K562 (cell line): Measurements from ENCODE around the gene RPS6KA4. TPM values are rescaled to one million over a fixed set of nuclear protein-coding genes. Genes with fewer than 3 reads are reported as not detected.

Source experiments
- BCOR ChIP-seq: fragments of 450-650 bp; IDR thresholded peaks from 2 replicates; pipeline ENCODE4 v1.6.1; 2016
- CBFA2T3 ChIP-seq: fragments of 450-650 bp; IDR thresholded peaks from 2 replicates; pipeline ENCODE4 v1.6.1; 2017
- CBX3 ChIP-seq, 2 experiments: IDR thresholded peaks; 1 replicate in 1 of 2; 2 replicates in 1 of 2; pipeline ENCODE4 v1.6.1; 2012; ENCODE audit warnings: inconsistent platforms in 2 of 2, low read length in 2 of 2, borderline replicate concordance in 1 of 2, control low read depth in 1 of 2
- CBX5 ChIP-seq: IDR thresholded peaks from 2 replicates; pipeline ENCODE4 v1.6.1; 2014; ENCODE audit warnings: low read depth, borderline replicate concordance
- CEBPG ChIP-seq, 3 experiments: fragments of 200-800 bp in 1 of 3; sonication (Bioruptor generic) in 1 of 3; sonication (generic) in 1 of 3; formaldehyde crosslinking in 1 of 3; IDR thresholded peaks in 2 of 3; conservative IDR thresholded peaks in 1 of 3; 2 replicates each; pipeline versions ENCODE4 v1.6.1 to v1.8.0; 2016 to 2022; ENCODE audit warnings: missing compliant biosample characterization in 2 of 3, missing genetic modification characterization in 2 of 3, mild to moderate bottlenecking in 1 of 3, missing genetic modification reagents in 1 of 3
- FOXK2 ChIP-seq, 2 experiments: fragments of 450-650 bp; IDR thresholded peaks in 1 of 2; conservative IDR thresholded peaks in 1 of 2; 2 replicates each; pipeline ENCODE4 v1.6.1; 2016; ENCODE audit warnings: low read depth in 2 of 2, mild to moderate bottlenecking in 1 of 2
- GATA2 ChIP-seq: sonication (generic); formaldehyde crosslinking; IDR thresholded peaks from 2 replicates; pipeline ENCODE4 v1.4.0; 2020; ENCODE audit warnings: mild to moderate bottlenecking, missing genetic modification reagents
- MAFF ChIP-seq: IDR thresholded peaks from 2 replicates; pipeline ENCODE4 v1.6.1; 2012; ENCODE audit warnings: low read length, improper control_type of control experiment
- MCM2 ChIP-seq: fragments of 450-650 bp; IDR thresholded peaks from 2 replicates; pipeline ENCODE4 v1.6.1; 2017; ENCODE audit warnings: low read depth, mild to moderate bottlenecking
- NR2C1 ChIP-seq, 2 experiments: fragments of 450-650 bp; IDR thresholded peaks; 2 replicates each; pipeline ENCODE4 v1.6.1; 2017; ENCODE audit warnings: mild to moderate bottlenecking in 2 of 2, antibody characterized with exemption in 1 of 2, inconsistent platforms in 1 of 2, missing compliant biosample characterization in 1 of 2, missing genetic modification characterization in 1 of 2
- POLR2B ChIP-seq: fragments of 450-650 bp; IDR thresholded peaks from 2 replicates; pipeline ENCODE4 v1.6.1; 2018; ENCODE audit warnings: low read depth; ENCODE audit not compliant: partially characterized antibody
- PRMT5 ChIP-seq: sonication (generic); formaldehyde crosslinking; IDR thresholded peaks from 2 replicates; pipeline ENCODE4 v1.5.0; 2020; ENCODE audit warnings: missing genetic modification reagents
- SIN3A ChIP-seq, 2 experiments: fragments of 150-350 bp in 1 of 2; IDR thresholded peaks; 2 replicates each; pipeline ENCODE4 v1.6.1; 2011 to 2016; ENCODE audit warnings: borderline replicate concordance in 2 of 2, low read depth in 2 of 2, low read length in 2 of 2, mild to moderate bottlenecking in 2 of 2, moderate library complexity in 2 of 2; ENCODE audit not compliant: control insufficient read depth in 1 of 2
- SPI1 ChIP-seq: IDR thresholded peaks from 2 replicates; pipeline ENCODE4 v1.6.1; 2011; ENCODE audit warnings: low read depth, low read length, control low read depth, borderline replicate concordance
- YBX1 ChIP-seq: fragments of 450-650 bp; IDR thresholded peaks from 2 replicates; pipeline ENCODE4 v1.7.1; 2016; ENCODE audit warnings: mild to moderate bottlenecking
- ZC3H8 ChIP-seq: fragments of 450-650 bp; IDR thresholded peaks from 2 replicates; pipeline ENCODE4 v1.6.1; 2017
- ZNF232 ChIP-seq: sonication (generic); formaldehyde crosslinking; IDR thresholded peaks from 2 replicates; pipeline ENCODE4 v1.8.0; 2022; ENCODE audit warnings: mild to moderate bottlenecking, missing genetic modification reagents
- ZNF764 ChIP-seq: fragments of 250-450 bp; sonication (Bioruptor Pico); IDR thresholded peaks from 2 replicates; pipeline ENCODE4 v1.4.0; 2020; ENCODE audit warnings: low read depth, mild to moderate bottlenecking, moderate library complexity
- ZNF785 ChIP-seq: fragments of 250-450 bp; sonication (Bioruptor Pico); IDR thresholded peaks from 2 replicates; pipeline ENCODE4 v1.4.0; 2020; ENCODE audit warnings: mild to moderate bottlenecking
- polyA plus RNA-seq, 8 experiments: library from polyadenylated mRNA; depleted of rRNA in 4 of 8; stranded (reverse) in 5 of 8; unstranded in 3 of 8; fragments of >200 nt; fragmentation: Nextera tagmentation in 2 of 8; fragmentation: Illumina TruSeq in 1 of 8; extraction: Ambion mirVana in 2 of 8; extraction: Trizol in 1 of 8; gene quantifications; 2 replicates each; pipeline versions ENCODE4 v1.2.1 to v1.2.3, GENCODE V29; 2011 to 2014; ENCODE audit warnings: inconsistent platforms in 1 of 8, missing spikeins in 1 of 8
- total RNA-seq, 7 experiments: library from RNA; depleted of rRNA in 6 of 7; stranded (reverse); fragments of >200 nt in 6 of 7; fragmentation: Illumina TruSeq in 2 of 7; extraction: Trizol in 2 of 7; gene quantifications; 2 replicates each; pipeline versions ENCODE4 v1.2.1 to v1.2.3, GENCODE V29; 2011 to 2021; ENCODE audit warnings: low replicate concordance in 1 of 7
- TF ChIP-seq, protein P1 (sequence below): fragments of 150-350 bp; IDR thresholded peaks from 2 replicates; pipeline ENCODE4 v1.6.1; 2014; ENCODE audit warnings: low read depth, mild to moderate bottlenecking, low read length, borderline replicate concordance
- TF ChIP-seq, protein P2 (sequence below): fragments of 200-800 bp; sonication (Bioruptor generic); IDR thresholded peaks from 2 replicates; pipeline ENCODE4 v1.6.1; 2017; ENCODE audit warnings: missing genetic modification characterization, missing compliant biosample characterization
- TF ChIP-seq, protein P3 (sequence below): fragments of 450-650 bp; IDR thresholded peaks from 2 replicates; pipeline ENCODE4 v1.6.1; 2016

Gene RPS6KA4
- total and polyA plus RNA-seq, 9 of the 15 experiments (the other 6 are each of a cell fraction or from before 2014, with no cell fraction given): 0.15 to 23.8 (median 9.8) TPM

DNA sequence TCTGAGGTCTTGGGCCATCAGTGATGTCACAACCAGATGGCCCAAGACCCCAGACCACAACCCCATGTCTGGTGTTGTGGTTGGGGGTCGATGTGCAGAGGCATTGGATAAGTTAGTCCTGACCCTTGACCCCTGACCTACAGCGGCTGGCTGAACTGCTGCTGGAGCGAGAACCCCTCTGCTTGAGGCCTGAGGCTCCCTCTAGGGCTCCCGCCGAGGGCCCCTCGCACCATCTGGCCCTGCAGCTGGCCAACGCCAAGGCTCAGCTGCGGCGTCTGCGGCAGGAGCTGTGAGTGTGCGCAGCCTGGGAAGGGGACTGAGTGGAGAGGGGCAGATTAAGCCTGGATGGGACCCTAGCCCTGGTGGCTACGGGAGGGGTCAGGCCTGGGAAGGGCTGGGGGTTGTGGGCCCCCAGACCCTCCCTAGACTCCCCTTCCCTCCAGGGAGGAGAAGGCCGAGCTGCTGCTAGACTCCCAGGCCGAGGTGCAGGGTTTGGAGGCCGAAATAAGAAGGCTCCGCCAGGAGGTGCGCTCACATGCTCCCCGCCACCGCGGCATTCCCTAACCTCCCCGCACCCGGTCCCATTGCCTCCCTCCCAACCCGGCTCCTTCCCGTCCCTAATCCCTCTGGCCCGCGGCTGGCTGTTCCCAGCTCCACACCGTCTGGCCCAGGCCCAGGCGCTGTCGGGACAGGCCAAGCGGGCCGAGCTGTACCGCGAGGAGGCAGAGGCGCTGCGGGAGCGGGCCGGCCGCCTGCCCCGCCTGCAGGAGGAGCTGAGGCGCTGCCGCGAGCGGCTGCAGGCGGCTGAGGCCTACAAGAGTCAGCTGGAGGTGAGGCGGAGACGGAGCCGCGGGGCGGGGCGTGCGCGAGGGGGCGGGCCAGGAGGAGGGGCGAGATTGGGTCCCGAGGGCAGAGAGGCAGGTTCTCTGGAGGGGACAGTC lies 16.8 kb upstream of the RPS6KA4 start (continued):
- TF ChIP-seq, protein P1, sequence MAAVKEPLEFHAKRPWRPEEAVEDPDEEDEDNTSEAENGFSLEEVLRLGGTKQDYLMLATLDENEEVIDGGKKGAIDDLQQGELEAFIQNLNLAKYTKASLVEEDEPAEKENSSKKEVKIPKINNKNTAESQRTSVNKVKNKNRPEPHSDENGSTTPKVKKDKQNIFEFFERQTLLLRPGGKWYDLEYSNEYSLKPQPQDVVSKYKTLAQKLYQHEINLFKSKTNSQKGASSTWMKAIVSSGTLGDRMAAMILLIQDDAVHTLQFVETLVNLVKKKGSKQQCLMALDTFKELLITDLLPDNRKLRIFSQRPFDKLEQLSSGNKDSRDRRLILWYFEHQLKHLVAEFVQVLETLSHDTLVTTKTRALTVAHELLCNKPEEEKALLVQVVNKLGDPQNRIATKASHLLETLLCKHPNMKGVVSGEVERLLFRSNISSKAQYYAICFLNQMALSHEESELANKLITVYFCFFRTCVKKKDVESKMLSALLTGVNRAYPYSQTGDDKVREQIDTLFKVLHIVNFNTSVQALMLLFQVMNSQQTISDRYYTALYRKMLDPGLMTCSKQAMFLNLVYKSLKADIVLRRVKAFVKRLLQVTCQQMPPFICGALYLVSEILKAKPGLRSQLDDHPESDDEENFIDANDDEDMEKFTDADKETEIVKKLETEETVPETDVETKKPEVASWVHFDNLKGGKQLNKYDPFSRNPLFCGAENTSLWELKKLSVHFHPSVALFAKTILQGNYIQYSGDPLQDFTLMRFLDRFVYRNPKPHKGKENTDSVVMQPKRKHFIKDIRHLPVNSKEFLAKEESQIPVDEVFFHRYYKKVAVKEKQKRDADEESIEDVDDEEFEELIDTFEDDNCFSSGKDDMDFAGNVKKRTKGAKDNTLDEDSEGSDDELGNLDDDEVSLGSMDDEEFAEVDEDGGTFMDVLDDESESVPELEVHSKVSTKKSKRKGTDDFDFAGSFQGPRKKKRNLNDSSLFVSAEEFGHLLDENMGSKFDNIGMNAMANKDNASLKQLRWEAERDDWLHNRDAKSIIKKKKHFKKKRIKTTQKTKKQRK: no peak
- TF ChIP-seq ZNF785 (no peak), CBFA2T3 (0 out of 2 replicates have a peak, but pooled peaks have one; percentile 23), ZNF232 (no peak), PRMT5 (CRISPR knock-in tag) (peak; percentile 45; the same call in 1 of the 2 replicates), GATA2 (no peak), FOXK2 (conservative IDR thresholded peaks at IDR 0.05 in 1 of 2, IDR thresholded peaks at IDR 0.05 in 1 of 2; ENCODE audit: low read depth in 2 of 2) (no peak), POLR2B (no peak), ZNF764 (CRISPR knock-in tag) (no peak), SPI1 (no peak), NR2C1 (IDR thresholded peaks at IDR 0.05) (peak; percentile 88), NR2C1 (tag; IDR thresholded peaks at IDR 0.05) (peak; percentile 89), SIN3A (IDR thresholded peaks at IDR 0.05; ENCODE audit: borderline replicate concordance in 2 of 2, control insufficient read depth in 1 of 2, low read depth in 2 of 2, low read length in 2 of 2) (peak in 1 of 2 experiments; percentile 72; a peak in 3 of 4 replicates), BCOR (0 out of 2 replicates have a peak, but pooled peaks have one; percentile 34), CEBPG (CRISPR knock-in tag; IDR thresholded peaks at IDR 0.05) (no peak), CEBPG (tag; conservative IDR thresholded peaks at IDR 0.05 in 1 of 2, IDR thresholded peaks at IDR 0.05 in 1 of 2) (no peak), YBX1 (no peak), CBX5 (no peak), CBX3 (IDR thresholded peaks at IDR 0.05; ENCODE audit: borderline replicate concordance in 1 of 2, low read length in 2 of 2) (no peak), MAFF (no peak), MCM2 (no peak), ZC3H8 (no peak)
- TF ChIP-seq, protein P2, sequence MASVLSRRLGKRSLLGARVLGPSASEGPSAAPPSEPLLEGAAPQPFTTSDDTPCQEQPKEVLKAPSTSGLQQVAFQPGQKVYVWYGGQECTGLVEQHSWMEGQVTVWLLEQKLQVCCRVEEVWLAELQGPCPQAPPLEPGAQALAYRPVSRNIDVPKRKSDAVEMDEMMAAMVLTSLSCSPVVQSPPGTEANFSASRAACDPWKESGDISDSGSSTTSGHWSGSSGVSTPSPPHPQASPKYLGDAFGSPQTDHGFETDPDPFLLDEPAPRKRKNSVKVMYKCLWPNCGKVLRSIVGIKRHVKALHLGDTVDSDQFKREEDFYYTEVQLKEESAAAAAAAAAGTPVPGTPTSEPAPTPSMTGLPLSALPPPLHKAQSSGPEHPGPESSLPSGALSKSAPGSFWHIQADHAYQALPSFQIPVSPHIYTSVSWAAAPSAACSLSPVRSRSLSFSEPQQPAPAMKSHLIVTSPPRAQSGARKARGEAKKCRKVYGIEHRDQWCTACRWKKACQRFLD (CRISPR knock-in tag): no peak
- TF ChIP-seq, protein P3, sequence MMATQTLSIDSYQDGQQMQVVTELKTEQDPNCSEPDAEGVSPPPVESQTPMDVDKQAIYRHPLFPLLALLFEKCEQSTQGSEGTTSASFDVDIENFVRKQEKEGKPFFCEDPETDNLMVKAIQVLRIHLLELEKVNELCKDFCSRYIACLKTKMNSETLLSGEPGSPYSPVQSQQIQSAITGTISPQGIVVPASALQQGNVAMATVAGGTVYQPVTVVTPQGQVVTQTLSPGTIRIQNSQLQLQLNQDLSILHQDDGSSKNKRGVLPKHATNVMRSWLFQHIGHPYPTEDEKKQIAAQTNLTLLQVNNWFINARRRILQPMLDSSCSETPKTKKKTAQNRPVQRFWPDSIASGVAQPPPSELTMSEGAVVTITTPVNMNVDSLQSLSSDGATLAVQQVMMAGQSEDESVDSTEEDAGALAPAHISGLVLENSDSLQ: no peak
